Neural cell (in vitro differentiated cells): ENCODE data around the gene QSOX1. TPM values are rescaled to one million over a fixed set of nuclear protein-coding genes. Genes with fewer than 3 reads are reported as not detected.

Source experiments
- H2AFZ ChIP-seq: fragments of 200-600, 300-800 bp; sonication (generic), shearing (Covaris generic); 2 replicates; pipeline ENCODE4 v1.6.0; 2014; ENCODE audit warnings: low read depth, mild to moderate bottlenecking, antibody characterized with exemption, low read length, moderate library complexity
- H3F3A ChIP-seq: fragments of 200-600 bp; shearing (Covaris generic); 2 replicates; pipeline ENCODE4 v1.6.1; 2016; ENCODE audit warnings: mild to moderate bottlenecking, moderate library complexity, mixed read lengths, antibody characterized with exemption, low read length; ENCODE audit not compliant: insufficient read depth, poor library complexity, severe bottlenecking
- H3K27ac ChIP-seq: fragments of 200-600, 300-800 bp; sonication (generic), shearing (Covaris generic); 2 replicates; pipeline ENCODE4 v1.5.1; 2014; ENCODE audit warnings: mild to moderate bottlenecking, low read length, moderate library complexity
- H3K27me3 ChIP-seq: fragments of 300-800, 200-600 bp; sonication (generic), shearing (Covaris generic); 2 replicates; pipeline ENCODE4 v1.6.0; 2014; ENCODE audit warnings: mild to moderate bottlenecking, low read depth, low read length, moderate library complexity; ENCODE audit not compliant: insufficient read depth
- H3K36me3 ChIP-seq: fragments of 300-800, 200-600 bp; sonication (generic), shearing (Covaris generic); 2 replicates; pipeline ENCODE4 v1.5.1; 2014; ENCODE audit warnings: mild to moderate bottlenecking, antibody characterized with exemption, low read length, moderate library complexity; ENCODE audit not compliant: insufficient read depth
- H3K4me2 ChIP-seq: fragments of 300-800, 200-600 bp; sonication (generic), shearing (Covaris generic); 2 replicates; pipeline ENCODE4 v1.6.0; 2014; ENCODE audit warnings: mild to moderate bottlenecking, low read length
- H3K4me3 ChIP-seq: fragments of 300-800, 200-600 bp; sonication (generic), shearing (Covaris generic); 2 replicates; pipeline ENCODE4 v1.5.1; 2014; ENCODE audit warnings: mild to moderate bottlenecking, low read length, moderate library complexity
- H3K79me2 ChIP-seq: fragments of 200-600 bp; shearing (Covaris generic); replicated peaks from 2 replicates; pipeline ENCODE4 v1.6.0; 2014; ENCODE audit warnings: mild to moderate bottlenecking, low read length, moderate library complexity; ENCODE audit not compliant: insufficient read depth
- H3K9ac ChIP-seq: fragments of 300-800, 200-600 bp; sonication (generic), shearing (Covaris generic); 2 replicates; pipeline ENCODE4 v1.6.1; 2016; ENCODE audit warnings: mild to moderate bottlenecking, low read length, mixed read lengths
- H3K9me2 ChIP-seq: fragments of 200-600 bp; shearing (Covaris generic); 2 replicates; pipeline ENCODE4 v1.6.1; 2016; ENCODE audit warnings: mild to moderate bottlenecking, low read length, mixed read lengths; ENCODE audit not compliant: insufficient read depth
- H3K9me3 ChIP-seq: fragments of 200-600, 300-800 bp; sonication (generic), shearing (Covaris generic); 2 replicates; pipeline ENCODE4 v1.6.1; 2016; ENCODE audit warnings: mild to moderate bottlenecking, mixed run types, low read length, moderate library complexity, mixed read lengths
- H4K20me1 ChIP-seq: fragments of 200-600 bp; shearing (Covaris generic); 2 replicates; pipeline ENCODE4 v1.6.1; 2016; ENCODE audit warnings: mild to moderate bottlenecking, mixed run types; ENCODE audit not compliant: insufficient read depth
- CTCF ChIP-seq: fragments of 450-650 bp; IDR thresholded peaks from 2 replicates; pipeline ENCODE4 v1.5.1; 2014; ENCODE audit warnings: antibody characterized with exemption, mild to moderate bottlenecking, moderate library complexity; ENCODE audit not compliant: poor library complexity, severe bottlenecking
- EP300 ChIP-seq: fragments of 450-650 bp; conservative IDR thresholded peaks from 2 replicates; pipeline ENCODE4 v1.6.1; 2014; ENCODE audit warnings: antibody characterized with exemption, mild to moderate bottlenecking, moderate library complexity; ENCODE audit not compliant: poor library complexity, severe bottlenecking
- EZH2 ChIP-seq: fragments of 200-600, 300-800 bp; shearing (Covaris generic), sonication (generic); IDR thresholded peaks from 2 replicates; pipeline ENCODE4 v1.6.1; 2014; ENCODE audit warnings: antibody characterized with exemption, low read length, borderline replicate concordance, mild to moderate bottlenecking; ENCODE audit not compliant: insufficient read depth, poor library complexity, severe bottlenecking
- MXI1 ChIP-seq: fragments of 450-650 bp; conservative IDR thresholded peaks from 2 replicates; pipeline ENCODE4 v1.6.1; 2014; ENCODE audit warnings: antibody characterized with exemption, mild to moderate bottlenecking; ENCODE audit not compliant: poor library complexity, severe bottlenecking
- POLR2AphosphoS5 ChIP-seq: IDR thresholded peaks from 2 replicates; pipeline ENCODE4 v1.6.1; 2012
- RAD21 ChIP-seq: fragments of 450-650 bp; conservative IDR thresholded peaks from 2 replicates; pipeline ENCODE4 v1.6.1; 2014; ENCODE audit warnings: antibody characterized with exemption, mild to moderate bottlenecking, moderate library complexity
- REST ChIP-seq: IDR thresholded peaks from 2 replicates; pipeline ENCODE4 v1.6.1; 2012; ENCODE audit warnings: borderline replicate concordance
- SMC3 ChIP-seq: fragments of 450-650 bp; conservative IDR thresholded peaks from 2 replicates; pipeline ENCODE4 v1.6.1; 2014; ENCODE audit warnings: antibody characterized with exemption, mild to moderate bottlenecking, moderate library complexity; ENCODE audit not compliant: poor library complexity
- polyA plus RNA-seq: library from polyadenylated mRNA; depleted of rRNA; stranded (reverse); fragments of >200 nt; gene quantifications from 2 replicates; pipeline ENCODE4 v1.2.3, GENCODE V29; 2014

QSOX1 gene
- polyA plus RNA-seq, 1 donor from 2014 or later: 49.8 TPM

GRCh38 chr1:180192172-180192571 is 37.5 kb downstream of the QSOX1 start:
- Histone ChIP-seq H3K9me3 (no peaks in the 10 kb centered on the region), H3K4me2 (no peak overlapping the region), H3F3A (no peaks in the 10 kb centered on the region), H3K9me2 (no peaks in the 10 kb centered on the region), H3K4me3 (no peak overlapping the region), H4K20me1 (no peaks in the 10 kb centered on the region), H3K36me3 (peaks cover 5% of the 10 kb centered on the region), H2AFZ (no peak overlapping the region), H3K79me2 (no peaks in the 10 kb centered on the region), H3K27ac (no peak overlapping the region), H3K27me3 (no peaks in the 10 kb centered on the region), H3K9ac (no peak overlapping the region)
- TF ChIP-seq MXI1: no peak
- TF ChIP-seq REST: no peak
- TF ChIP-seq CTCF: no peak
- no peak for TF ChIP-seq POLR2AphosphoS5
- TF ChIP-seq EZH2: no peak
- TF ChIP-seq SMC3: no peak
- no peak for TF ChIP-seq RAD21
- no peak for TF ChIP-seq EP300

- no peak for TF ChIP-seq SMC3
- no peak for TF ChIP-seq MXI1
- TF ChIP-seq EZH2: no peak
- TF ChIP-seq RAD21: no peak
- TF ChIP-seq REST: no peak
- Histone ChIP-seq H3F3A (no peaks in the 10 kb centered on the region), H3K9ac (no peak overlapping the region), H3K4me2 (no peak overlapping the region), H3K9me2 (no peaks in the 10 kb centered on the region), H3K27ac (no peak overlapping the region), H3K27me3 (no peaks in the 10 kb centered on the region), H3K79me2 (no peaks in the 10 kb centered on the region), H3K36me3 (peaks cover 5% of the 10 kb centered on the region), H3K9me3 (no peaks in the 10 kb centered on the region), H4K20me1 (no peaks in the 10 kb centered on the region), H2AFZ (no peak overlapping the region), H3K4me3 (no peak overlapping the region)
Observed at GRCh38 chr1:180193141-180194047, 38.7 kb downstream of the QSOX1 start.
